SK-N-SH (cell line): ENCODE data around the gene MAGI2.

Source experiments
- CTCF ChIP-seq: fragments of 200-600 bp; sonication (generic); IDR thresholded peaks from 2 replicates; pipeline ENCODE4 v1.6.1; 2017; ENCODE audit warnings: antibody characterized with exemption, mild to moderate bottlenecking, moderate library complexity
- EP300 ChIP-seq, 2 experiments: IDR thresholded peaks; 2 replicates each; pipeline versions ENCODE4 v1.4.0 to v1.6.1; 2012; ENCODE audit warnings: borderline replicate concordance in 1 of 2, low read depth in 1 of 2, low read length in 1 of 2
- JUND ChIP-seq: IDR thresholded peaks from 2 replicates; pipeline ENCODE4 v1.4.0; 2012

- TF ChIP-seq JUND (no peak), EP300 (IDR thresholded peaks at IDR 0.05; ENCODE audit: borderline replicate concordance in 1 of 2, low read depth in 1 of 2, low read length in 1 of 2) (no peak), CTCF (no peak)
These were observed 1305.1 kb downstream of the MAGI2 start for GRCh38 chr7:78148166-78148894.
